Inflammatory macrophage treated with lipopolysaccharide for 4 hours (primary cell): Measurements from ENCODE around the gene PGK1.
"Not testable (repeated sequence)": the region's sequence is repeated elsewhere in the genome, so short reads cannot be mapped to it uniquely, and the experiment has no call there.

ENCODE experiments used
- DNase-seq: peaks from one replicate; pipeline ENCODE4 v3.0.0-alpha.2; 2020

The PGK1 gene

GRCh38 chrX:78103623-78104446 is at the start of gene PGK1:
TSS of gene PGK1 (plus strand) at chrX:78104248. CDS start at chrX:78104341, 93 bp downstream.
- peak; percentile 95 for DNase-seq

- no peak for DNase-seq
Observed at GRCh38 chrX:78063687-78064086, 40.4 kb upstream of the PGK1 start.

GRCh38 chrX:78064152-78064551 is 39.9 kb upstream of the PGK1 start:
- no peak for DNase-seq

- DNase-seq = peak; percentile 58
Observed at GRCh38 chrX:78064698-78065601, 39.1 kb upstream of the PGK1 start.

GRCh38 chrX:78066110-78066509 is 37.9 kb upstream of the PGK1 start:
- DNase-seq = no peak

- no peak for DNase-seq
Observed at GRCh38 chrX:78071331-78071730, 32.7 kb upstream of the PGK1 start.

GRCh38 chrX:78073147-78074077 is 30.6 kb upstream of the PGK1 start:
- not testable (repeated sequence) for DNase-seq

GRCh38 chrX:78074088-78074487 is 30.0 kb upstream of the PGK1 start:
- DNase-seq = no peak

GRCh38 chrX:78075787-78076389 is 28.2 kb upstream of the PGK1 start:
- DNase-seq = no peak

GRCh38 chrX:78081413-78081812 is 22.6 kb upstream of the PGK1 start:
- not testable (repeated sequence) for DNase-seq

- no peak for DNase-seq
Observed at GRCh38 chrX:78092296-78092695, 11.8 kb upstream of the PGK1 start.

- no peak for DNase-seq
Observed at GRCh38 chrX:78098108-78098507, 5.9 kb upstream of the PGK1 start.

- peak; percentile 25 for DNase-seq
Observed at GRCh38 chrX:78102091-78102490, 2.0 kb upstream of the PGK1 start.

- DNase-seq = no peak
Observed at GRCh38 chrX:78103001-78103622, 936 bp upstream of the PGK1 start.

GRCh38 chrX:78104447-78105176 is 564 bp downstream of the PGK1 start:
- peak; percentile 86 for DNase-seq

GRCh38 chrX:78105944-78106650 is 2.0 kb downstream of the PGK1 start:
- DNase-seq = peak; percentile 33

- DNase-seq = peak; percentile 37
Observed at GRCh38 chrX:78106651-78106986, 2.6 kb downstream of the PGK1 start.

GRCh38 chrX:78109458-78109857 is 5.4 kb downstream of the PGK1 start:
- DNase-seq = no peak

- no peak for DNase-seq
Observed at GRCh38 chrX:78111140-78111931, 7.3 kb downstream of the PGK1 start.

GRCh38 chrX:78116365-78116764 is 12.3 kb downstream of the PGK1 start:
- no peak for DNase-seq
